ENCODE data around the gene OLA1. TPM values are rescaled to one million over a fixed set of nuclear protein-coding genes. Genes with fewer than 3 reads are reported as not detected.
"Not testable (repeated sequence)": the region's sequence is repeated elsewhere in the genome, so short reads cannot be mapped to it uniquely, and the experiment has no call there.

Gene OLA1
- total and polyA plus RNA-seq, 2 of the 4 experiments (the other 2 are of a cell fraction): 54.7 to 71.2 TPM

- H4K20me1 ChIP-seq (ENCODE audit: insufficient read depth, low read length); H2BK120ac ChIP-seq (ENCODE audit: low read depth, low read length); H2AFZ ChIP-seq (replicated peaks; ENCODE audit: low read length, poor library complexity); H3K23ac ChIP-seq (ENCODE audit: low read depth, low read length); dilution Hi-C loops (cut with HindIII; ENCODE audit: low sequenced_read_pairs, unreplicated experiment); H3K18ac ChIP-seq (ENCODE audit: low read depth, low read length); H4K5ac ChIP-seq (ENCODE audit: low read depth, low read length); H3K9me1 ChIP-seq (ENCODE audit: insufficient read depth, low read length); H3K56ac ChIP-seq (ENCODE audit: extremely low read depth, insufficient read depth, low read length); H3K4me2 ChIP-seq (ENCODE audit: low read depth, low read length); H3K4ac ChIP-seq (ENCODE audit: low read depth, low read length); H2BK20ac ChIP-seq (ENCODE audit: low read depth, low read length); H3K14ac ChIP-seq (replicated peaks; ENCODE audit: low read depth, low read length); ATAC-seq (ENCODE audit: low read depth); H3K4me1 ChIP-seq (ENCODE audit: control insufficient read depth, insufficient read depth, low read length); H3K27ac ChIP-seq (ENCODE audit: insufficient read depth, low read length); H2AK9ac ChIP-seq (replicated peaks; ENCODE audit: low read depth, low read length, poor library complexity); H3K36me3 ChIP-seq (ENCODE audit: control insufficient read depth, insufficient read depth, low read length); CTCF ChIA-PET; H3K9me3 ChIP-seq (ENCODE audit: control insufficient read depth, insufficient read depth, low read length); DNase-seq; H3K9ac ChIP-seq (ENCODE audit: low read depth, low read length); POLR2A ChIA-PET (ENCODE audit: unreplicated experiment); intact Hi-C loops (cut with micrococcal nuclease); in situ Hi-C loops (cut with MboI; ENCODE audit: low sequenced_read_pairs); H2BK15ac ChIP-seq (ENCODE audit: low read depth, low read length); H2BK5ac ChIP-seq (ENCODE audit: low read depth, low read length, poor library complexity, severe bottlenecking); H2AK5ac ChIP-seq (ENCODE audit: low read depth, low read length); H3K79me1 ChIP-seq (ENCODE audit: low read depth in 1 of 2, low read length in 2 of 2); H3K4me3 ChIP-seq (ENCODE audit: insufficient read depth, low read depth, low read length); BruUV-seq (replicated peaks); H4K8ac ChIP-seq (ENCODE audit: low read depth in 2 of 2, low read length in 2 of 2); H4K91ac ChIP-seq (ENCODE audit: insufficient read depth, low read depth, low read length): not testable (repeated sequence)
- no CpG with 5 or more reads among the region's 6 CpGs for WGBS, 2 experiments (ENCODE audit: extremely low coverage in 2 of 2, insufficient read length in 1 of 2)
- H3K27me3 ChIP-seq (ENCODE audit: control insufficient read depth, insufficient read depth, low read length): peaks cover 16% of the 10 kb centered on the region
These were observed 21.9 kb upstream of the OLA1 start for GRCh38 chr2:174270263-174270662.

Measured in IMR-90 (cell line).